DMS53 treated with DMSO at 0.1 percent for 48 hours (cell line): Measurements from ENCODE around the gene POFUT2.

Experiments used
- DNase-seq: peaks from one replicate; lab custom pipeline; 2025; ENCODE audit not compliant: unreplicated experiment; lab: John Stamatoyannopoulos, UW

The POFUT2 gene, protein sequence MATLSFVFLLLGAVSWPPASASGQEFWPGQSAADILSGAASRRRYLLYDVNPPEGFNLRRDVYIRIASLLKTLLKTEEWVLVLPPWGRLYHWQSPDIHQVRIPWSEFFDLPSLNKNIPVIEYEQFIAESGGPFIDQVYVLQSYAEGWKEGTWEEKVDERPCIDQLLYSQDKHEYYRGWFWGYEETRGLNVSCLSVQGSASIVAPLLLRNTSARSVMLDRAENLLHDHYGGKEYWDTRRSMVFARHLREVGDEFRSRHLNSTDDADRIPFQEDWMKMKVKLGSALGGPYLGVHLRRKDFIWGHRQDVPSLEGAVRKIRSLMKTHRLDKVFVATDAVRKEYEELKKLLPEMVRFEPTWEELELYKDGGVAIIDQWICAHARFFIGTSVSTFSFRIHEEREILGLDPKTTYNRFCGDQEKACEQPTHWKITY

DNA sequence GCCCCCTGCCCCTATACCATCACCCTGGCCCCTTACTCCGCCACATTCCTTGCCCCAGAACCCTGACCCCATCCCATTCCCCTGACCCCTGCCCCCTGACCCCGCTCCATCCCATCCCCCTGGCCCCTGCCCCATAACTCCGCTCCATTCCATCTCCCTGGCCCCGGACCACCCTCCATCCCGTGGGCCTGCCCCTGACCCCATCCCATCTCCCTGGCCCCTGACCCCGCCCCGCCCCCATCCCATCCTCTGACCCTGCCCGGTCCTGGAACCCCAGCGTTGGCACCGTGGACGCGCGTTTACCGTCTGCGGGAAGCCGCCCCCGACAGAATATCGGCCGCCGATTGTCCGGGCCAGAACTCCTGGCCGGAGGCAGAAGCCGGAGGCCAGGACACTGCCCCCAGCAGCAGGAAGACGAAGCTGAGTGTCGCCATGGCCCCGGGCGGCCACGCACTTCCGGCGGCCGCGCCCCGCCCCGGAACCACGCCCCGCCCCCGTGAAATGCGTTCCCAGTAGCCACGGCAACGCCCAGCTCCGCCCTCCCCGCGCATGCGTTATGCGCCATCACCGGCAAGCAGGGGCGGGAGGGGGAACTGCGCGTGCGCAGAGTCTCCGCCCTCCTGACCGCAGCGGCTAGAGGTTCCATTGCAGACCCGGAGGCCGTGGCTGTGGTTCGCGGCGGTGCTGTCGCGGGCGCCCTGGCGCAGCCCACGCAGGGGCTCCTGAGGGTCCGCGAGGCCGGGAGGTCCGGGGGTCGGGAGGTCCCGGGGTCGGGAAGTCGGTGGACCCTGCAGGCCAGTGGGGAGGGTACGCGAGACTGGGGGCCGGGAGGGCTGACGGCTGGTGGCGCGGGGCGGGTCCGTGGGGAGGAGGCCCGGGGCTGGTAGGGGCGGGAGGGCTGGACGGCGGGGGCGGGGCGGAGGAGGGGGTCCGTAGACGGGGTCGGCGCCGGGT lies at the start of gene POFUT2:
Gene POFUT2 (minus strand): TSS at position 458 of the 954 bp plus-strand sequence. CDS start 24 bp downstream, at position 434.
- peak; percentile 65 for DNase-seq

DNA sequence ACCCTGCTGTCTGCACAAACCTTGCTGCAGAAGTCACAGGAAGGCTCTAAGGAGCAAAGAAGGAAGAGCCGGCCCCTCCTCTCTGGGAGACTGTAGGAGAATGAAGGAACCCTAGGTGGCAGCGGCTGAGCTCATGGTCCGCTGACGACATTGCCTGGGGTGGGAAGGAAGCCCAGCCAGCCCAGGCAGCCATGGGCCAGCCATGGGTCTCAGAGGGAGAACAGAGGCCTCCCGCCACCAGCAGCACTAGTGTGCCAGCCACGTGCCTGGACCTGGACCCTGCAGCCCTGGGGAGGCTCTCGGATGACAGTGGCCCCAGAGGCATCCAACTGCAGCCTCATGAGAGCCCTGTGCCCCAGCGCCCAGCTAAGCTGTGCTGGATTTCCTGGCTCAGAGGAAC lies 49.2 kb upstream of the POFUT2 start:
- DNase-seq, result no peak

DNA sequence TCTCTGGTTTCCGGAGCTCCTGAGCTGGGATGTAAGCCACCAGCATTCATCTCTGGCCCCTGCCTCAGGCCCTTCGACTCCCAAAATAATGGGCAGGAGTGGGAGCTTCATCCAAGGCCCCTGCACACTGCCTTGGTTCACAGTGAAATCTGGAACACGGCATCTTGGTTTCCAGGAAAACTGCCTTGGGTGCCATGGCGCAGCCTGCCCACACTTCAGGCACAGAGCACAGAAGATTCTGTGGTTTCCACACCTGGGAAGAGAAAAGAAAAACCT lies 48.8 kb upstream of the POFUT2 start:
- DNase-seq, result no peak

DNA sequence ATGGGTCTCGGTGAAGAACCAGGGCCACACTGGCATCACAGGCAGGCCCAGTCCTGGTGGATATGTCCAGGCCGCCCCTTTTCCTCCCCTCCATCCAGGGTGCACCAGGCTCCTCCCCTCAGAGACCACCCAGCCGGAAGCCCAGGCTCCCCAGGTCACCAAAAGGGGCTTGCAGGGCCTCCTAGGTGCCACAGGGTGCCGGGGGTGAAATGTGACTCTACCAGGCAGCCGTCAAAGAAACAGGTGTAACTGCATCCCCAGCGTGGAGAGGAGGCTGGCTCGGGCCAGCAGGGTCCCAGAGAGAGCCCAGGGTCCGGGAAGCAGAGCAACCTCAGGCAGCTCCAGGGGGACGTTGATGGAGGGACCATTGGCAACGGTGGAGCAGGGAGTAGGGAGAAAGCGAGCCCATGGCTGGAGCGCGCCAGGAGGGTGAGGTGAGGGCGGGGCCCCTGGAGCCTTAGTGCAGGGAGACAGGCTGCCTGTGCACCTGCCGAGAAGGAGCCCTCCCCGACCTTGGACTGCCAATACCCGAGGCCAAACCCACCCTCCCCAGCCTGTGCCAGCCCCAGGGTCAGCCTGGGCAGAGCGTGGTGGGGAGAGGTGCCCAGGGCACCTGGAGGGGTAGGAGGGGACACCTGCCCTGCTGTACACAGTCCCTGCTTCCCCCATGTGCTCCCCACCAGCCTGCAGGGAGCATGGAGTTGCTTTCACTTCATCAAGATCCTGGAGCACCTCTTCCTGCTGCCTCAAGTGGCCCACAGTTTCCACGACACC lies 48.3 kb upstream of the POFUT2 start:
- DNase-seq, result no peak

DNA sequence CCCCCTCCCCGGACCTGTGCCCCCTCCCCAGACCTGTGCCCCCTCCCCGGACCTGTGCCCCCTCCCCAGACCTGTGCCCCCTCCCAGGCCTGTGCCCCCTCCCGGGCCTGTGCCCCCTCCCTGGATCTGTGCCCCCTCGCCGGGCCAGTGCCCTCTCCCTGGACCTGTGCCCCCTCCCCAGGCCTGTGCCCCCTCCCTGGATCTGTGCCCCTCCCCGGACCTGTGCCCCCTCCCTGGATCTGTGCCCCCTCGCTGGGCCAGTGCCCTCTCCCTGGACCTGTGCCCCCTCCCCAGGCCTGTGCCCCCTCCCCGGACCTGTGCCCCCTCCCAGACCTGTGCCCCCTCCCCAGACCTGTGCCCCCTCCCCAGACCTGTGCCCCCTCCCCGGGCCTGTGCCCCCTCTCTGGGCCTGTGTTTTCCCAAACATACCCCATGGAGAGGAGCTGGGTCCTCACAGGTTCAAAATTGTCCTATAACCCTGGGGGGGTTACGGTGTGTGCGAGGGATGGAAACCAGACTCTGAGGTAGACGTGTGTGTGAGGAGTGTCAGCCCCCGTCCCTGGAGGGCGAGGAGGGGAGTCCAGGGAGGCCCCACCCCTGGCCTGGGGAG lies 47.6 kb upstream of the POFUT2 start:
- DNase-seq, result no peak

DNA sequence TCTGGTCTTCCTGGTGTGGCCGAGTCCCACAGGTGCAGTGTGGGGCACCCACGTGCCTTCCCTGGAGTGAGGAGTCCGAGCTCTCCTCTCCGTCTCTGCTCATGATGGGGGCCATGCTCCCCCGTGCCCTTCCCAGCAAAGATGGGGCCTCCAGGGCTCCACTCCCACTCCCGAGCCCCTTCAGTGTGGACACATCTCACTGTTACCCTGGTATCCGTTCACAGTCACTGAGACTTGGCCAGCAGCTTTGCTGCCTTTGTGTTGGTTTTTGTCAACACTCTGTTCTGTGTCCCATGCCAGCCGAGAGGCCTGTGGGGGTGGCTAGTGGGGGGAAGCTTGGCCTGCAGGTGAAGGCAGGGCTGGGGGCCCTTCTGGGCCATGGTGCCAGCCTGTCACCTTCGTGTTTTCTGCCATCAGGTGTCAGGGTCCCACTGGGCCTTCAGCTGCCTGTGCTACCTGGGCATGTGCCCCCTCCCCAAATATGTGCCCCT lies 46.9 kb upstream of the POFUT2 start:
- no peak for DNase-seq

DNA sequence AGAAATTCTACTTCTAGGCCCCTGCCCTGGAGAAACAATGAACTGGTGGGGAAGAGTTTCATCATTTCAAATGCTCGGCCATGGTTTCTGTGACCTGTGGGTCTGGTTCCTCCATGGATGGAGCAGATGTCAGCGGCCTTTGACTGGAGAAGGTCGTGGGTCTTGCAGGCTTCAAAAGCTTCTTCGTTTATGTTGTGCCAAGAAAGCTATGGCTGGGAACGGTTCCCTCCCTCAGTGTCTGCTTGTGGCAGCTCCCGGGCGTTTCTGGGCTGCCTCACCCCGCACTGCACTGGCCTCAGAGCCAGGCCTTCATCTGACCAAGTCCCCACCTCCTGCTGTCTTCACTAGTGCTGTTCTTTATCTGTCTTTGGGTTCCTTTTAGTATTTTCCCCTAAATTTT lies 46.4 kb upstream of the POFUT2 start:
- no peak for DNase-seq

DNA sequence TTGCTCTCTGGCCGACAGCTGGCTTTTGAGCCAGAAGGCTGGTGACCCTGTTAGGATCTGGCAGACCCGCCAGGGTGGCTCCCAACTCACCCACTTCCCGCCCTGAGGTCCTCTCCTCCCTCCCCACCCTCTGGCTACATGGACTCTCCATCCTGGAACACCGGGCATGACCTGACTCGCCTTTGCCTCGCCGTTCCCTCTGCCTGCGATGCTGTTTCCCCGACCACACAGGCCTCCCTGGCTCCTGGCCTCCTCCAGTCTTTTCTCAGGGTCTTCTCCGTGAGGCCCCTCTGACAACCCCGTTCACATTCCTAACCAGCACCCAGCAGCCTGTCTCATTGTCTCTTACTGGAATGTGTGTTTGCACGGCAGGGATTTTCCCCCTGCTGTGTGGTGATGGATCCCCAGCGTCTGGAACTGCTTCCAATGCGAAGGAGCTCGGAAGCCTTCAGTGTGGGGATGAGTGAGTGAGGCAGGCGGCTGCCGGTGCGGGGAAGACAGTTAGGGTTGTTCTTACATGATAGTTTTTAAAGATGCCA lies 46.0 kb upstream of the POFUT2 start:
- no peak for DNase-seq

DNA sequence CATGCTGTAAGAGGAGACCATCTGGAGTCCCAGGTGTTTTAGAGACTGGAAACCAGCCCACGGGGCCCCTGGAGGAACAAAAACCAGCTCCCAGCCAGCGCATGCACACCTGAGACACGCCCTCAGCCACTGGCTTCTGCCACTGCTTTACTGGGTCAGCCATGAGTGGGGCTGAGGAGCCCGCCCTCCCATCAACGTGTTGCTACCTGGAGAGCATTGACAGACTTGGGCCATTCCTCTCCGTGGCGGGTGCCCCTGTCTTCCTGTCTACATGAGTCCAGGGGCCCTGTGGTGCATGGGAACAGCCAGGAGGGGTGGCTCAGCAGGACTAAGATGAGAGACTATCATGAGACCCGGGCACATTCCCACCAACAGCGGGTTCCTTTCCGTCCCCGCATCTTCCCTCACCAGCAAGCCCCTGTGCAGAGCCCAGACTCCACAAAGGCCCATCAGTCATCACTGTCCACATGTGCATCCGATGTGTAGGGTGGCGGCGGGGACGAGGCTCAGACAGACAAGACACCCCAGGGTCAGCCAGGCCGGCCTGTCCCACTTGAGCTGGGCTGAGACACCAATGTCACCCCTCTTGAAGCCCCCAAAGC lies 45.4 kb upstream of the POFUT2 start:
- DNase-seq, result no peak

DNA sequence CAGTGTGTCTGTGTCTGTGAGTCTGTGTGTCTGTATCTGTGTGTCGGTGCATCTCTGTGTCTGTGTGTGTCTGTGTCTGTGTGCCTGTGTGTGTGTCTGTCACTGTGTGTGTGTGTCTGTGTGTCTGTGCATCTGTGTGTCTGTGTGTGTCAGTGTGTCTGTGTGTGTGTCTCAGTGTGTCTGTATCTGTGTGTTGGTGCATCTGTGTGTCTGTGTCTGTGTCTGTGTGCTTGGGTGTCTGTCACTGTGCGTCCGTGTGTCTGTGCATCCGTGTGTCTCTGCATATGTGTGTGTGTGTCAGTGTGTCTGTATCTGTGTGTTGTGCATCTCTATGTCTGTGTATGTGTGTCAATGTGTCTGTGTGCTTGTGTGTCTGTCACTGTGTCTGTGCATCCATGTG lies 44.7 kb upstream of the POFUT2 start:
- DNase-seq, result no peak

DNA sequence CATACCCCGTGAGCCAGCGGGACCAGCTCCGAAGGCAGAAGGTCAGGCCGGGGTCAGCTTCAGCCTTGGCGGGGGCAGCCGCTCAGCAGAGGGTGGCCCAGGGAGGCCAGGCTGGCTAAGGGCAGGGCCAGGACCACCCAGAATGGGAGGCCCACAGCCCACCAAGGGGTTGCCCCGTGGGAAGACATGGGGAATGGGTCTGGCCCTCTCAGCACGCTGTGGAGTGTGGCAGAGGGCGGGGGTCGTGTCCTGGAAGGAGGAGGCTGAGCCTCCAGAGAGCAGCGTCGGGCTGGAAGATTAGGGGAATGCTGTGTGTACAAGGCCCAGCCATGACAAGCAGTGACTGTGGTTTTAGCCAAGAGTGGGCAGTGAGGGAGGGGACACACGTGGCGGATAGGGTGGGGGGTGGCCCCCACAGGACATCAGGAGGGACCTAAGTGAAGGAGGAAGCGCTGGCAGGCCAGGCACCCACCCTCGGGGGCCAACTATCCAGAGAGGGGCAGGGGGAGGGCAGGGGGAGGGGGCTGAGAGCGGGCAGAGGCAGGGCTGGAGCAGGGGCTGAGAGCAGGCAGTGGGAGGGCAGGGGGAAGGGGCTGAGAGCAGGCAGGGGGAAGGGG lies 43.9 kb upstream of the POFUT2 start:
- no peak for DNase-seq

DNA sequence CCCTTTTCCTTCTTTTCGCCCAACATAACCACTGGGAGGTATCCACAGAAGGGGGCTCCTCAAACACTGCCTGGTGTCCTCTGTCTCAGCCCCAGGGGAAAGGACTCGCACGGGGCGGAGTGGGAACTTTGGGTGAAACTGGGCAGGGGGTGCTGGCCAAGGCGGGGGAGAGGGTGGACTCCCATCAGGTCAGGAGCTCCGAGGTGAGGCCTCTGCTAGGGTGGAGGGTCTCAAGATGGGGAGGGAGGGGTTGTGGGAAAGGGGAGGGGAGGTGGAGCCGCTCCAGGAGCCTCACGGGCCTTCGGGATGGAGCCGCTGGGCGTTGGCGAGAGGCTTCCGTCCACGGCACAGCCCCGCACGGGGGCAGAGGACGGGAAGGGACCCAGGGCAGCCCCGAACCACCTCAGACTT lies 43.2 kb upstream of the POFUT2 start:
- no peak for DNase-seq

DNA sequence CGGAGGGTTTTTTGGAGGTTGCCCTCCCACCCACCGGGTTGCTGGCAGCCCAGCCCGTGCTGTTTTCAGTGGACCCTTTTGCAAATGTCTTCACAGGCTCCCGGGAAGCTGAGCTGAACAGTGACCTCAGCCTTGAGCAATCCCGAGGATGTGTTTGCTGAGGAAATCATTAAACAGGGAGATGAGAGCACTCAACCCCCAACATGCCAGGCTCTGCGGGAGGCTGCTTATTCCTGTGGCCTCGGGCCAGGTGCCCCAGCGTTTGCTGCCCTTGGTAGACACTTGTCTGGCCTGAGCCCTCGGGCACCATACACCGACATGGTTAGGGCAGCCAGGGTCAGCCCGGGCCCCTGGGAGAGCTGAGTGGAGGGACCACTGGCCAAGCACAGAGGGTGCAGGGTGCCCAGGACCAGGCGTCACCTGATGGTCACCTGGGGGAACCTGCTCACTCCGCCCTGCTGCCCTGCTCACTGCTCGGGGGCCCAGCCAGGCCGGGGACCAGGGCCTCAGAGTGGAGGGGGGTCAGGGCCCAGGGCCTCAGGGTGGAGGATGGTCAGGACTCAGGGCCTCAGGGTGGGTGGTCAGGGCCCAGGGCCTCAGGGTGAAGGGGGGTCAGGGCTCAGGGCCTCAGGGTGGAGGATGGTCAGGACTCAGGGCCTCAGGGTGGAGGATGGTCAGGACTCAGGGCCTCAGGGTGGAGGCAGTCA lies 42.5 kb upstream of the POFUT2 start:
- DNase-seq, result peak; percentile 43

DNA sequence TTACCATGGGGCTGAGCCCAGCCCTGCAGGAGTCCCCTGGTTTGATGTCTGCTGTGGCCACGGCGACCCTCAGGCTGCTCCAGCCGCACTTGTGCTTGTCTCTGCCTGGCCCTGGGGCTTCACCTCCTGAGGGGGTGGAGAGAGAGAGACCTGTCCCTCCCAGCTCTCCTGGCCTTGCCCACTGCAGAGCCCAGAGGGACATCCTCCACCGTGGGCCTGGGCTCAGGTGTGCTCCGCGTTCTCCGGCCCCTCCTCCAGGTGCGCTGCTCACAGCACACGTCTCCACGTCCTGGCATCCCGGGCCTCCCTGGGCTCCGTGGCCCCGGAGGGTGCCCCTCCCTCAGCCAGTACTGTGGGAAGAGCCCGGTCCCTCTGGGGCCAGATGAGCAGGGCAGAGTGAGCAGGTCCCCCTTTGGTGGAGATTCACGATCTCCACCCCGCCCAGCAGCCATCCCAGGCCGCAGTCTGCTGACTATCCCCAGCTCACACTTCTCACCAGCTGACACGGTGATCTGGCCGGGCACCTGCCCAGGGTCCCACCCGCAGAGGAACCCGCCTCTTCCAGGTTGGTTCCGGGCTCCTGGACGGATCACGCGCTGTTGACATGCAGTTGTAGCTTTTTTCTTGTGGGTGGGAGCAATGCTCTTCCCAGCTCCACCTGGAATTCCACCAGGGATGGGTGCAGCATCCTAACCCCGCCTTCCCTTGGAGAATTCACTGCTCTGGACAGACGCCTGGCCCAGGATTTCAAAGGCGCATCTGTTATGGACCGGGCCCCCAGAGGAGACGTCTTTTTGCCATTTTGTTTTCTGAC lies 41.8 kb upstream of the POFUT2 start:
- DNase-seq, result no peak

DNA sequence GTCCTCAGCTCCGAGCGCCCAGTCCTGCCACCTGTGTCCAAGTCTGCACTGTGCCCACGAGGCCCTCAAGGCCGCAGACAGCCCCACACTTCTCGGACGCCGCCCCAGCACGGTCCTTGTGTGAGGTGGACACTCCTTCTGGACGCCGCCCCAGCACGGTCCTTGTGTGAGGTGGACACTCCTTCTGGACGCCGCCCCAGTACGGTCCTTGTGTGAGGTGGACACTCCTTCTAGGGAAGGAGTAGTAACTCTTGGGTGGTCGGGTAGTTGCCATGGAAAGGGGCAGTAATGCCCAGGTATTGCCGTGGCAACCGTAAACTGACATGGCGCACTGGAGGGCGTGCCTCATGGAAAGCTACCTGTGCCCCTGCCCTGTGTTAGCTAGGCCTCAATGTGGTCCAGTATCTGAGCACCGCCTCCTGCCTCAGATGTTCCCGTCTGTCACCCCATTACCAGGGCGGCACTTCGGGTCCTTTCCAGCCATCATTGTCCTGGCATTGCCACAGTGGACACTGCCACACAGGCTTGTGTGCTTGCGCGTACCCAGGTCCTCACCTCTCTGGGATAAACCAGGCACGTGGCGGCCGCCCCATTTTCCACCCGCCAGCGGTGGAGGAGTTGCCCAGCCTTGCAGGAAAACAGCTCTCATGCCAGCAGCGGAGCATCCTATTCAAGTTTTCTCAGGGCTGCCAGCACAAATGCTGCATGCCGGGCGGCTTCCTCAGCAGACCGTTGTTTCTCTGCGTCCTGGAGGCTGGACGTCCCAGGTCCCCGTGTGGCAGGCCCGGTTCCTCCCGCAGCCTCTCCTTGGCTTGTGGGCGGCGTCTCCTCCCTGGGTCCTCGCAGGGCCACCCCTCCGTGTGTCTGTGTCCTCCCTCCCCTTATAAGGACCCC lies 40.8 kb upstream of the POFUT2 start:
- no peak for DNase-seq

DNA sequence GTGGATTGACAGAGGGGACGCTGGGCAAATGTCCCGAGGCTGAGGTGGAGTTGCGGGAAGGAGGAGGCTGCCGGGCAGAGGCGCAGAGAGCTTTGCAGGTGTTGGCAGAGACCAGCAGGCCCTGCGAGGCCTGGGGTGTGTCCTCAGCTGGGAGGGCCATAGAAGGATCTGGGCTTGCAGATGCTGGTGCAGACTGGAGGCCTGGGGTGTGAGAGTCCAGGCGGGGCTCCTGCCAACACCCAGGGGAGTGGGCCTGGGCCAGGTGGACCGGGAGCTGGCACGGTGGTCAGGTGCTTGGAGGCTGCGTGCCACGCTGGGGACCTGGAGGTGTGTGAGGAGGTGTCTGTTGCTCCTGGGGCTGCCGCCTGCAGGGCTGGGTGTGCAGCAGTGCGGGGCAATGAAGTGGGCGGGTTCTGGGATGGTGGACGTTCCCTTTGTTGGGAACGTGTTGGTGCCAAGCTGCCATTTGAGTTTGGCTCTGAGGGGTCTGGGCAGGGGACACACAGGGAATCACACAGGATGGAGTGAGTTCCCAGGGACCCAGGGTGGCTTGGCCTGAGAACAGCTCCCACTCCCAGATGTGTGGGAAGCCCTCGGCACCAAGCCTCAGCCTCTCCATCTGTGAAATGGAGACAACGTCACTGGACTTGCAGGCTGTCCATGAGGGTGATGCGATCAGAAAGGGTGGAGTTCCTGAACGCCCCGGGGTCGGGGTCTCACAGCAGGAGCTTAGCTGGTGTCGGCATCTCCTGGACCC lies 39.9 kb upstream of the POFUT2 start:
- no peak for DNase-seq
